ENCODE measurements around the gene CD200R1L.

Gene CD200R1L

GRCh38 chr3:112817797-112818196 lies 28.9 kb downstream of the CD200R1L start:
- Histone ChIP-seq H3K36me3 (ENCODE audit: control insufficient read depth, low read depth, low read length) (no peaks in the 10 kb centered on the region), H3K9me3 (ENCODE audit: control insufficient read depth, low read depth, low read length) (no peaks in the 10 kb centered on the region), H3K9ac (ENCODE audit: low read length) (no peak overlapping the region), H3K27ac (ENCODE audit: low read length) (no peak overlapping the region), H3K4me1 (ENCODE audit: control insufficient read depth, low read depth, low read length) (peaks cover 5% of the 10 kb centered on the region), H3K27me3 (ENCODE audit: control insufficient read depth, insufficient read depth, low read length) (no peaks in the 10 kb centered on the region), H3K4me3 (ENCODE audit: low read length) (no peak overlapping the region)

- Histone ChIP-seq H3K4me1 (ENCODE audit: control insufficient read depth, low read depth, low read length) (peaks cover 5% of the 10 kb centered on the region), H3K9me3 (ENCODE audit: control insufficient read depth, low read depth, low read length) (no peaks in the 10 kb centered on the region), H3K27ac (ENCODE audit: low read length) (no peak overlapping the region), H3K9ac (ENCODE audit: low read length) (no peak overlapping the region), H3K27me3 (ENCODE audit: control insufficient read depth, insufficient read depth, low read length) (no peaks in the 10 kb centered on the region), H3K4me3 (ENCODE audit: low read length) (no peak overlapping the region), H3K36me3 (ENCODE audit: control insufficient read depth, low read depth, low read length) (no peaks in the 10 kb centered on the region)
Observed at GRCh38 chr3:112817271-112817670, 29.4 kb downstream of the CD200R1L start.

DNA sequence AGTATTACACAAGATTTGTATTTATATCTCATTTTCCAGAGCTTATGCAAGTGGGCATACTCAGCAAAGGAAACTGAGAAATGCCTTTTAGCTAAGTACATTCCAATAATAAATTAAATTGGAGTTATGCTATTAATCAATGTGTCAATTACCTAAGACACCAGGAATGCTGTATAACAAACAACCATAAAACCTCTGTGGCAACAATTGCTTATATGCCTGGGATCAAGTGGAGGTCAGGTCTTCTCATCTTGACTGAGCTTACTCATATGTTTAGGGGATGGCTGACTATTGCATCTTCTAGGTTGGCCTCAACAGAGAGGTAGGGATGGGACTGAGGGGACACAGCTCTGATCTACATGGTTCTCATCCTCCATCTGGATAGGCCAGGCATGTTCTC lies 30.7 kb downstream of the CD200R1L start:
- peaks cover 5% of the 10 kb centered on the region for H3K4me1 ChIP-seq (ENCODE audit: control insufficient read depth, low read depth, low read length)
- H3K27ac ChIP-seq (ENCODE audit: low read length) = no peak overlapping the region
- H3K36me3 ChIP-seq (ENCODE audit: control insufficient read depth, low read depth, low read length) = no peaks in the 10 kb centered on the region
- no peak overlapping the region for H3K9ac ChIP-seq (ENCODE audit: low read length)
- H3K9me3 ChIP-seq (ENCODE audit: control insufficient read depth, low read depth, low read length) = no peaks in the 10 kb centered on the region
- no peak overlapping the region for H3K4me3 ChIP-seq (ENCODE audit: low read length)
- no peaks in the 10 kb centered on the region for H3K27me3 ChIP-seq (ENCODE audit: control insufficient read depth, insufficient read depth, low read length)

DNA sequence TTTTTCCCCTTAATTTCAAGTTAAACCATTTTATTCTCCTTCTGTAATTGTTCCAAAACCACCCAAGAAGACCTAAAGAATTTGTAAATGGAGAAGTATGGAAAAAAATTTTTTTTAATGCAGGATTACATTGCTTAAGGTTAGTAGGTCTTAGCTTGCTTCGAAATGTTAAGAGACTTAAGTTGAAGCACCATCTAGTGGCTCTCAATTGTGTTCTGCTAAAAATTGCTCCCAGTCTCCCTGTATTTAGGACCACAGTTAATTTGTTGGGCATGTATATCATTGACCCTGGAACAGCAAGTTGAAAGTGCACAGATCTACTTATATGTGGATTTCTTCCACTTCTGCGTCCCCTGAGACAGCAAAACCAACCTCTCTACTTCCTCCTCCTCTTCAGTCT lies 32.4 kb downstream of the CD200R1L start:
- no peak overlapping the region for H3K9ac ChIP-seq (ENCODE audit: low read length)
- peaks cover 5% of the 10 kb centered on the region for H3K4me1 ChIP-seq (ENCODE audit: control insufficient read depth, low read depth, low read length)
- no peak overlapping the region for H3K4me3 ChIP-seq (ENCODE audit: low read length)
- H3K9me3 ChIP-seq (ENCODE audit: control insufficient read depth, low read depth, low read length) = no peaks in the 10 kb centered on the region
- H3K27ac ChIP-seq (ENCODE audit: low read length) = no peak overlapping the region
- no peaks in the 10 kb centered on the region for H3K27me3 ChIP-seq (ENCODE audit: control insufficient read depth, insufficient read depth, low read length)
- no peaks in the 10 kb centered on the region for H3K36me3 ChIP-seq (ENCODE audit: control insufficient read depth, low read depth, low read length)

- Histone ChIP-seq H3K9ac (ENCODE audit: low read length) (no peak overlapping the region), H3K4me3 (ENCODE audit: low read length) (no peak overlapping the region), H3K27me3 (ENCODE audit: control insufficient read depth, insufficient read depth, low read length) (no peaks in the 10 kb centered on the region), H3K4me1 (ENCODE audit: control insufficient read depth, low read depth, low read length) (peaks cover 5% of the 10 kb centered on the region), H3K9me3 (ENCODE audit: control insufficient read depth, low read depth, low read length) (no peaks in the 10 kb centered on the region), H3K27ac (ENCODE audit: low read length) (no peak overlapping the region), H3K36me3 (ENCODE audit: control insufficient read depth, low read depth, low read length) (no peaks in the 10 kb centered on the region)
Observed at GRCh38 chr3:112813723-112814171, 32.9 kb downstream of the CD200R1L start.

GRCh38 chr3:112813016-112813415 lies 33.6 kb downstream of the CD200R1L start:
- Histone ChIP-seq H3K27ac (ENCODE audit: low read length) (no peak overlapping the region), H3K4me3 (ENCODE audit: low read length) (no peak overlapping the region), H3K9ac (ENCODE audit: low read length) (no peak overlapping the region), H3K4me1 (ENCODE audit: control insufficient read depth, low read depth, low read length) (peaks cover 5% of the 10 kb centered on the region), H3K27me3 (ENCODE audit: control insufficient read depth, insufficient read depth, low read length) (no peaks in the 10 kb centered on the region), H3K9me3 (ENCODE audit: control insufficient read depth, low read depth, low read length) (no peaks in the 10 kb centered on the region), H3K36me3 (ENCODE audit: control insufficient read depth, low read depth, low read length) (no peaks in the 10 kb centered on the region)

GRCh38 chr3:112811917-112812660 lies 34.6 kb downstream of the CD200R1L start:
- no peaks in the 10 kb centered on the region for H3K9me3 ChIP-seq (ENCODE audit: control insufficient read depth, low read depth, low read length)
- no peaks in the 10 kb centered on the region for H3K36me3 ChIP-seq (ENCODE audit: control insufficient read depth, low read depth, low read length)
- H3K4me3 ChIP-seq (ENCODE audit: low read length) = no peak overlapping the region
- H3K27me3 ChIP-seq (ENCODE audit: control insufficient read depth, insufficient read depth, low read length) = no peaks in the 10 kb centered on the region
- peaks cover 5% of the 10 kb centered on the region for H3K4me1 ChIP-seq (ENCODE audit: control insufficient read depth, low read depth, low read length)
- H3K27ac ChIP-seq (ENCODE audit: low read length) = no peak overlapping the region
- no peak overlapping the region for H3K9ac ChIP-seq (ENCODE audit: low read length)

GRCh38 chr3:112811131-112811884 lies 35.4 kb downstream of the CD200R1L start:
- Histone ChIP-seq H3K27me3 (ENCODE audit: control insufficient read depth, insufficient read depth, low read length) (no peaks in the 10 kb centered on the region), H3K27ac (ENCODE audit: low read length) (no peak overlapping the region), H3K9me3 (ENCODE audit: control insufficient read depth, low read depth, low read length) (no peaks in the 10 kb centered on the region), H3K4me3 (ENCODE audit: low read length) (no peak overlapping the region), H3K36me3 (ENCODE audit: control insufficient read depth, low read depth, low read length) (no peaks in the 10 kb centered on the region), H3K9ac (ENCODE audit: low read length) (no peak overlapping the region), H3K4me1 (ENCODE audit: control insufficient read depth, low read depth, low read length) (peaks cover 5% of the 10 kb centered on the region)

DNA sequence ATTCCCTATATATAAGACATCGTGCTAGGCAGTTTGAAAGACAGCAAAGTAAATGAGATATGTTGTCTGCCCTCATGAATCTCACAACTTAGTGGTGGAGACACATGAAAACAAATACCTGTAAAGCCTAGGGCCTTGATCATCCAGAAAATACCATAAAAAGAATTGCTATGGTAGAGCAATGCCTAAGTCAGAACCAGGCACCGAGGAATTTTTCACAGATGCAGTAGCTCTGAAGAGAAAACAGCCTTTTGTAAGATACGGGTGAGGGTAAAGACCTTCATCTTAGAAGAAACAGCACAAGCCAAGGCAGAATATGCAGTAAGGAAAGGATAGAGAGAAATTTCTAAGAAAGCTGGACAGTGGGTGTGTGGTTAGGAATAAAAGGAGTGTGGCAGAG lies 36.1 kb downstream of the CD200R1L start:
- H3K4me1 ChIP-seq (ENCODE audit: control insufficient read depth, low read depth, low read length) = peaks cover 5% of the 10 kb centered on the region
- H3K27ac ChIP-seq (ENCODE audit: low read length) = no peak overlapping the region
- H3K4me3 ChIP-seq (ENCODE audit: low read length) = no peak overlapping the region
- no peaks in the 10 kb centered on the region for H3K36me3 ChIP-seq (ENCODE audit: control insufficient read depth, low read depth, low read length)
- no peaks in the 10 kb centered on the region for H3K27me3 ChIP-seq (ENCODE audit: control insufficient read depth, insufficient read depth, low read length)
- H3K9me3 ChIP-seq (ENCODE audit: control insufficient read depth, low read depth, low read length) = no peaks in the 10 kb centered on the region
- no peak overlapping the region for H3K9ac ChIP-seq (ENCODE audit: low read length)

DNA sequence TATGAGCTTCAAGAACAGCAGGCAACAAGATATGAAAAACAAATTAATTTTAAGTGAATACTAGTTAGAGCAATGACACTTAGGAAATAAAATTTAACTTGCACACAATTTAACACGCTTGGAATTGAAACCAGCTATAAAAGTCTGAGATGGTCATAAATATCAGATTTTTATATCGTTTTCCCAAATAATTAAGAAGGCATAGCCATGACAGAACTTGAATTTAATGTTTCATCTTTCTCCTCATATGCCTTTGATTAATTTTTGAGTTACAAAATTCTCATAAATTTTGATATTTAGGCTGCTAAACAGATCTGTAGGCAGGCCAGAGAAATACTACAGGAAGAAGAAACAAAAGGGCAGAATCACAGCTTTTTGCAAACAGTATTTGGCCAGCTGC lies 38.5 kb downstream of the CD200R1L start:
- Histone ChIP-seq H3K27ac (ENCODE audit: low read length) (no peak overlapping the region), H3K4me3 (ENCODE audit: low read length) (no peak overlapping the region), H3K9ac (ENCODE audit: low read length) (no peak overlapping the region), H3K9me3 (ENCODE audit: control insufficient read depth, low read depth, low read length) (no peaks in the 10 kb centered on the region), H3K36me3 (ENCODE audit: control insufficient read depth, low read depth, low read length) (no peaks in the 10 kb centered on the region), H3K27me3 (ENCODE audit: control insufficient read depth, insufficient read depth, low read length) (no peaks in the 10 kb centered on the region), H3K4me1 (ENCODE audit: control insufficient read depth, low read depth, low read length) (no peaks in the 10 kb centered on the region)

DNA sequence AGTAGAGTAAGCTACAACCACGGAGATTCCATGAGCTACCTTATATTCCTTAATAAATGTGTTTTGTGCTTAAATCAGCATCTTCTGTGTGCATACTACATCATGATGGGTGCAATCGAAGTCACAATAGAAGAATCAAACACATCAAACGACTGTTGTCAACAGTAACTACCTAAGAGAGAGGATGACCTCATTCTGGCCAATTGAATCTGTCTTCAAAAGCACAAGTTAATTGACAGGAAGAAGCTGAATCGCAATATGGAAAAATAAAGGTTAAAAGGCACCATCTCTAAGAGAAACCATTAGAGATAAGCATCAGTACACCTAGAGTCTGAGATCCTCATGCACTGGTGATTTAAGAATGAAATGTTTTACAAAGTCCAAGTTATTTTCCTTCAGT lies 39.0 kb downstream of the CD200R1L start:
- Histone ChIP-seq H3K27ac (ENCODE audit: low read length) (no peak overlapping the region), H3K9ac (ENCODE audit: low read length) (no peak overlapping the region), H3K4me1 (ENCODE audit: control insufficient read depth, low read depth, low read length) (no peaks in the 10 kb centered on the region), H3K9me3 (ENCODE audit: control insufficient read depth, low read depth, low read length) (no peaks in the 10 kb centered on the region), H3K4me3 (ENCODE audit: low read length) (no peak overlapping the region), H3K36me3 (ENCODE audit: control insufficient read depth, low read depth, low read length) (no peaks in the 10 kb centered on the region), H3K27me3 (ENCODE audit: control insufficient read depth, insufficient read depth, low read length) (no peaks in the 10 kb centered on the region)

- no peaks in the 10 kb centered on the region for H3K27me3 ChIP-seq (ENCODE audit: control insufficient read depth, insufficient read depth, low read length)
- H3K4me1 ChIP-seq (ENCODE audit: control insufficient read depth, low read depth, low read length) = no peaks in the 10 kb centered on the region
- H3K9me3 ChIP-seq (ENCODE audit: control insufficient read depth, low read depth, low read length) = no peaks in the 10 kb centered on the region
- no peak overlapping the region for H3K27ac ChIP-seq (ENCODE audit: low read length)
- no peak overlapping the region for H3K4me3 ChIP-seq (ENCODE audit: low read length)
- no peak overlapping the region for H3K9ac ChIP-seq (ENCODE audit: low read length)
- no peaks in the 10 kb centered on the region for H3K36me3 ChIP-seq (ENCODE audit: control insufficient read depth, low read depth, low read length)
Observed at GRCh38 chr3:112806903-112807302, 39.8 kb downstream of the CD200R1L start.
